Gastroesophageal sphincter (tissue), 4 donors: ENCODE data around the gene BAD. TPM values are rescaled to one million over a fixed set of nuclear protein-coding genes. Genes with fewer than 3 reads are reported as not detected.
A peak's percentile ranks its signal among the peaks of the same experiment; 100 is the strongest.

Experiments used
- ATAC-seq: fragments of 150-250 bp; one replicate; pipeline ENCODE4 v1.9.1; 2016; ENCODE audit warnings: mild to moderate bottlenecking, moderate library complexity
- H3K27ac ChIP-seq, 4 donors: fragments of 200-600 bp; sonication (generic) in 3 of 4; 1 replicate in 3 of 4; 2 replicates in 1 of 4; pipeline ENCODE4 v1.5.1; 2016 to 2019
- H3K27me3 ChIP-seq: fragments of 200-600 bp; sonication (generic); one replicate; pipeline ENCODE4 v1.5.1; 2019
- H3K36me3 ChIP-seq, 2 donors: fragments of 200-600 bp; sonication (generic); one replicate each; pipeline ENCODE4 v1.5.1; 2019; ENCODE audit warnings: control low read depth in 1 of 2
- H3K4me1 ChIP-seq, 3 donors: fragments of 200-600 bp; sonication (generic); 1 replicate in 2 of 3; 2 replicates in 1 of 3; pipeline ENCODE4 v1.5.1; 2016 to 2019; ENCODE audit warnings: control low read depth in 2 of 3
- H3K4me3 ChIP-seq, 2 donors: fragments of 200-600 bp; sonication (generic); one replicate each; pipeline ENCODE4 v1.5.1; 2019; ENCODE audit warnings: mild to moderate bottlenecking in 1 of 2, moderate library complexity in 1 of 2
- H3K9me3 ChIP-seq, 3 donors: fragments of 200-600 bp; sonication (generic); one replicate each; pipeline ENCODE4 v1.5.1; 2017 to 2019; ENCODE audit warnings: control low read depth in 2 of 3
- EP300 ChIP-seq: sonication (generic); formaldehyde crosslinking; IDR thresholded peaks from one replicate; pipeline ENCODE4 v1.6.1; 2017; ENCODE audit warnings: antibody characterized with exemption, mild to moderate bottlenecking
- POLR2A ChIP-seq, 2 donors: fragments of 450-650 bp; IDR thresholded peaks; one replicate each; pipeline ENCODE4 v1.6.1; 2017; ENCODE audit warnings: antibody characterized with exemption in 2 of 2, mild to moderate bottlenecking in 2 of 2, moderate library complexity in 1 of 2
- POLR2AphosphoS5 ChIP-seq: sonication (generic); formaldehyde crosslinking; IDR thresholded peaks from one replicate; pipeline ENCODE4 v1.6.1; 2017; ENCODE audit warnings: antibody characterized with exemption
- WGBS, 2 donors: methylation state at CpG; one replicate each; pipeline ENCODE4 v1.1.5; 2018; ENCODE audit warnings: low coverage in 1 of 2; 5-methylcytosine and 5-hydroxymethylcytosine counted together
- total RNA-seq, 4 donors: library from RNA; depleted of rRNA; stranded (reverse); fragments of >200 nt; gene quantifications; one replicate each; pipeline ENCODE4 v1.1.0, GENCODE V29; 2016
- TF ChIP-seq, protein P1 (sequence below), 4 experiments: fragments of 200-600 bp in 2 of 4; fragments of 450-650 bp in 2 of 4; sonication (generic) in 1 of 4; IDR thresholded peaks; one replicate each; pipeline ENCODE4 v1.5.1; 2017 to 2019; ENCODE audit warnings: antibody characterized with exemption in 4 of 4, mild to moderate bottlenecking in 2 of 4, moderate library complexity in 2 of 4

BAD gene
- total RNA-seq, 4 donors from 2014 or later = 97.1 to 156 (median 135) TPM

DNA sequence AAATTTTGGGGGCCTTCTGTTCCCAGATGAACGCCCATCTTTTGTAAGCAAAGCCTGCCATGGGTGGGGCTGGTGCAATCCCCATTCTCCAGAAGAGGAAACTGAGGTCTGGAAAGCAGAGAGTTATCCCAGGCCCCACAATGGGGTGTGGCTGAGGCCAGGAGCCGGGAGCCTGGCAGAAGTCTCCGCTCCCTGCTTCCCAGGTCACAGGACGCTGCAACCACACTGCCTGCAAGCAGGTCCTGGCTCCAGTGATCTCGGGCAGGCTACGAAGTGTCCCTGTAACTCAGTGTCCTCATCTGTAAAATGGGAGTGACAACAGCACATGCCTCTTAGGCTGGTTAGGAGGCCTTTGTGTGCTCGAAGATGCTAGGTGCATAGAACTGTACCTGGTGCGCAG lies 31.4 kb downstream of the BAD start:
- ATAC-seq = no peak
- TF ChIP-seq, protein P1, sequence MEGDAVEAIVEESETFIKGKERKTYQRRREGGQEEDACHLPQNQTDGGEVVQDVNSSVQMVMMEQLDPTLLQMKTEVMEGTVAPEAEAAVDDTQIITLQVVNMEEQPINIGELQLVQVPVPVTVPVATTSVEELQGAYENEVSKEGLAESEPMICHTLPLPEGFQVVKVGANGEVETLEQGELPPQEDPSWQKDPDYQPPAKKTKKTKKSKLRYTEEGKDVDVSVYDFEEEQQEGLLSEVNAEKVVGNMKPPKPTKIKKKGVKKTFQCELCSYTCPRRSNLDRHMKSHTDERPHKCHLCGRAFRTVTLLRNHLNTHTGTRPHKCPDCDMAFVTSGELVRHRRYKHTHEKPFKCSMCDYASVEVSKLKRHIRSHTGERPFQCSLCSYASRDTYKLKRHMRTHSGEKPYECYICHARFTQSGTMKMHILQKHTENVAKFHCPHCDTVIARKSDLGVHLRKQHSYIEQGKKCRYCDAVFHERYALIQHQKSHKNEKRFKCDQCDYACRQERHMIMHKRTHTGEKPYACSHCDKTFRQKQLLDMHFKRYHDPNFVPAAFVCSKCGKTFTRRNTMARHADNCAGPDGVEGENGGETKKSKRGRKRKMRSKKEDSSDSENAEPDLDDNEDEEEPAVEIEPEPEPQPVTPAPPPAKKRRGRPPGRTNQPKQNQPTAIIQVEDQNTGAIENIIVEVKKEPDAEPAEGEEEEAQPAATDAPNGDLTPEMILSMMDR (IDR thresholded peaks at IDR 0.05) = no peak
- TF ChIP-seq POLR2AphosphoS5 (no peak), EP300 (no peak), POLR2A (IDR thresholded peaks at IDR 0.05) (no peak)
- WGBS, 2 donors = 62% methylated on average over 3 of the region's 8 CpGs; no CpG with 5 or more reads in 1 of the 2 donors
- Histone ChIP-seq H3K4me1 (peaks cover 0 to 41% (median 25%) of the 10 kb centered on the region in 3 donors), H3K27me3 (no peaks in the 10 kb centered on the region), H3K4me3 (peak overlapping the region in 1 of 2 donors; percentile 93), H3K27ac (peak overlapping the region in 3 of 4 donors; percentile 57 to 86 (median 83)), H3K9me3 (no peaks in the 10 kb centered on the region), H3K36me3 (peaks cover 0 to 39% of the 10 kb centered on the region in 2 donors)

GRCh38 chr11:64252003-64252872 lies 32.2 kb downstream of the BAD start:
- ATAC-seq = no peak
- no peaks in the 10 kb centered on the region for H3K9me3 ChIP-seq
- H3K4me1 ChIP-seq = peaks cover 0 to 49% (median 30%) of the 10 kb centered on the region in 3 donors
- H3K27ac ChIP-seq = peak overlapping the region in 3 of 4 donors; percentile 83 to 86 (median 84)
- H3K27me3 ChIP-seq = no peaks in the 10 kb centered on the region
- peaks cover 0 to 31% of the 10 kb centered on the region in 2 donors for H3K36me3 ChIP-seq
- WGBS, 2 donors = 0% methylated on average over 6 to 10 of the region's 23 CpGs
- peak overlapping the region; percentile 80 to 93 for H3K4me3 ChIP-seq
- TF ChIP-seq, protein P1 (IDR thresholded peaks at IDR 0.05) = peak in 3 of 4 experiments; percentile 17 to 44 (median 17)
- no peak for TF ChIP-seq POLR2AphosphoS5

GRCh38 chr11:64251753-64252002 lies 32.8 kb downstream of the BAD start:
- TF ChIP-seq POLR2A (IDR thresholded peaks at IDR 0.05) (no peak), POLR2AphosphoS5 (no peak), EP300 (no peak)
- TF ChIP-seq, protein P1 (IDR thresholded peaks at IDR 0.05) = no peak
- Histone ChIP-seq H3K4me3 (peak overlapping the region; percentile 80 to 93), H3K4me1 (peaks cover 0 to 49% (median 30%) of the 10 kb centered on the region in 3 donors), H3K9me3 (no peaks in the 10 kb centered on the region), H3K27me3 (no peaks in the 10 kb centered on the region), H3K36me3 (peaks cover 0 to 26% of the 10 kb centered on the region in 2 donors), H3K27ac (peak overlapping the region; percentile 30 to 86 (median 84))
- 0% methylated on average over 4 to 9 of the region's 18 CpGs for WGBS, 2 donors
- no peak for ATAC-seq

GRCh38 chr11:64251016-64251752 lies 33.3 kb downstream of the BAD start, which contains the start of gene PLCB3:
TSS of gene PLCB3 (plus strand) at chr11:64251530. CDS start at chr11:64251650, 120 bp downstream.
- WGBS, 2 donors = no CpG with 5 or more reads among the region's 75 CpGs
- Histone ChIP-seq H3K36me3 (peaks cover 0 to 21% of the 10 kb centered on the region in 2 donors), H3K4me3 (peak within 1 kb of the TSS; percentile 80 to 93), H3K27me3 (no peaks in the 10 kb centered on the region), H3K27ac (peak within 1 kb of the TSS; percentile 30 to 86 (median 84)), H3K4me1 (peaks cover 0 to 51% (median 30%) of the 10 kb centered on the region in 3 donors), H3K9me3 (no peaks in the 10 kb centered on the region)
- ATAC-seq = peak; percentile 77
- TF ChIP-seq POLR2AphosphoS5 (no peak), POLR2A (IDR thresholded peaks at IDR 0.05) (peak; percentile 58 to 61)
- TF ChIP-seq, protein P1 (IDR thresholded peaks at IDR 0.05) = peak in 3 of 4 experiments; percentile 86 to 89 (median 88)
